CD4-positive, alpha-beta T cell treated with Interleukin-6 at 100 ng/mL for 8 hours (primary cell): ENCODE data around the gene PACC1.
"Not testable (repeated sequence)": the region's sequence is repeated elsewhere in the genome, so short reads cannot be mapped to it uniquely, and the experiment has no call there.

Experiments
- DNase-seq: peaks from one replicate; pipeline ENCODE4 v3.0.0-alpha.2; 2020; ENCODE audit warnings: mixed read lengths, low spot score

Gene PACC1

DNA sequence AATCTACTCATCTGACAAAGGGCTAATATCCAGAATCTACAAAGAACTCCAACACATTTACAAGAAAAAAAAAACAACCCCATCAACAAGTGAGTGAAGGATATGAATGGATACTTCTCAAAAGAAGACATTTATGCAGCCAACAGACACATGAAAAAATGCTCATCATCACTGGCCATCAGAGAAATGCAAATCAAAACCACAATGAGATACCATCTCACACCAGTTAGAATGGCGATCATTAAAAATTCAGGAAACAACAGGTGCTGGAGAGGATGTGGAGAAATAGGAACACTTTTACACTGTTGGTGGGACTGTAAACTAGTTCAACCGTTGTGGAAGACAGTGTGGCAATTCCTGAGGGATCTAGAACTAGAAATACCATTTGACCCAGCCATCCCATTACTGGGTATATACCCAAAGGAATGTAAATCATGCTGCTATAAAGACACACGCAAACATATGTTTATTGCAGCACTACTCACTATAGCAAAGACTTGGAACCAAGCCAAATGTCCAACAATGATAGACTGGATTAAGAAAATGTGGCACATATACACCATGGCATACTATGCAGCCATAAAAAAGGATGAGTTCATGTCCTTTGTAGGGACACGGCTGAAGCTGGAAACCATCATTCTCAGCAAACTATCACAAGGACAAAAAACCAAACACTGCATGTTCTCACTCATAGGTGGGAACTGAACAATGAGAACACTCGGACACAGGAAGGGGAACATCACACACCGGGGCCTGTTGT lies 18.8 kb downstream of the PACC1 start:
- DNase-seq = not testable (repeated sequence)

- DNase-seq = no peak
Measured at GRCh38 chr1:212388985-212389716, 25.5 kb downstream of the PACC1 start.

DNA sequence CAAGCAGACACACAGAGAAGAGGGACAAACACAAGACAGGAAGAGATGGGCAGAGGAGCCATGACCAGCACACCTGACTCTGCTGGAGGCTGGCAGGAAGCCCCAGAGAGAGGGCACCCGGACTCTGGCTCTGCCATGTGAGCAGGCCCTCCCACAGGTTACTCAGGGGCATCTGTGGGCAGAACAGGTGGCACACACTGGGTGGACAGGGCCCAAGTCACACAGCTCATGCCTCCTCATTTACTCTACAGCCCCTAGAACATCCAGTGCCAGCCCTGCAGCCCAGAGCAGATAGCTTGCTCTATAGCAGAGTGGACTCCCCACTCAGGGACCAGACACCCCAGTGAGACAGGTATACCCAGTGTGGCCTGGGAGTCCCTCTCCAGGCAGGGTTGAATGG lies 28.7 kb downstream of the PACC1 start:
- DNase-seq = no peak

DNA sequence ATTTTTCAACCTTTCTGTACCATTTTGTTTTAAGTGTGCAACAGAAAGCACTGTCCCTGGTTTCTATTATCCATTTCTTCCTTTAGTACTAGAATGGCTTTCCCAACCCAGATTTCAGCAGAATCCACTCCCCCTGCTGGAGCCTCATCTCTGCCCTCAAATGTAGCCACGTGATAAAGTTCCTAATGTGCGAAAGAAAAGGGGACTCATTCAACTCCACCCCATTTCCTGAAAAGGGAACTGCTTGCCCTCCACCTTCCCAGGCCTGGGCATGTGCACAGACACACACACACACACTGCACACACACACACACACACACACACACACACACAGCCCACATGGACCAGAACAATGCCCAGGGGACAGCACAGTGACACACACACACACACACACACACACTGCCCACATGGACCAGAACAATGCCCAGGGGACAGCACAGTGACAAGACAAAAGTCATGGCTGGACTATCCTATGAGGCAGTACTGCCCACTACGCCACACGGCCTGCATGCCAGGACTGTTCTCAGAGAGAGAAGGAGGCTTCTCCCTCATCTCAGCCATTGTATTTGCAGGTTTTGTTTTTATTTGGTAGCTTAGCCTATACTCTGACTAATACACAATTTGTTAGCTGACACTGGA lies 33.2 kb downstream of the PACC1 start:
- DNase-seq = no peak

DNA sequence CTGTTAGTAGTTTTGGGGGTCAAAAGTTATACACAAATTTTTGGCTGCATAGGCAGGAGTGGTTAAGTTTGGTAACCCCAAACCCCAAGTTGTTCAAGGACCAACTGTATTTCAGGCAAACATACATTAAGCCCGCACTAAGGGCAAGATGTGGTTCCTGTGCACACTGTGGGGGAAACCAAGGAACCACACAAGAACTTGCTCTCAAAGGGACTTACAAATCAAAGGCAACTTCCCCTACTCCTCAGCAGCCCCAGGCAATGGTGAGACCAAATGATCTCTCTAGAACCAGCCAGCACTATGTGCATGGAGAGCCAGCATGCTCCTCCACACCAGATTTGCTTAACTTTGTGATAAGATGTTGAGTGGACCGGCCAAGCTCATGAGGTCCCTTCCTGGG lies 35.3 kb downstream of the PACC1 start:
- DNase-seq = no peak

- DNase-seq = no peak
Measured at GRCh38 chr1:212377644-212378043, 37.0 kb downstream of the PACC1 start.

DNA sequence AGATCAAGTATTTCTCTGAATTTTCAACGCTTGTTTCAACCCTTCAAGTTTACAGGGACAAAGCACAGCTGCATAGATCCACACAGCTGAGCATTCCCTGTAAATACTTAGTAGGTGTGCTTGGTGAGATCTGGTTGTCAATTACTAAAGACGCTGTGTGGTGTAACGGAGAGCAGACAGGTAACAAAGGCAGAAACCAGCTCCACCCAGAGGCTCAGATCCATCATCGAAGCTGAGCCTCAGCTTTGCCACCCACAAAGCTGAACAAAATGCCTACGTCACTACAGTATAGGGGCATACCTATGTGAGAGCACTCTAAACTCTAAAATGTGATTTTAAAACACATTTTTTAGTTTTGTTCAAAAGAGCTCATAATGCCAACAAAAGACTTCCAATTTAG lies 38.7 kb downstream of the PACC1 start:
- DNase-seq = no peak

DNA sequence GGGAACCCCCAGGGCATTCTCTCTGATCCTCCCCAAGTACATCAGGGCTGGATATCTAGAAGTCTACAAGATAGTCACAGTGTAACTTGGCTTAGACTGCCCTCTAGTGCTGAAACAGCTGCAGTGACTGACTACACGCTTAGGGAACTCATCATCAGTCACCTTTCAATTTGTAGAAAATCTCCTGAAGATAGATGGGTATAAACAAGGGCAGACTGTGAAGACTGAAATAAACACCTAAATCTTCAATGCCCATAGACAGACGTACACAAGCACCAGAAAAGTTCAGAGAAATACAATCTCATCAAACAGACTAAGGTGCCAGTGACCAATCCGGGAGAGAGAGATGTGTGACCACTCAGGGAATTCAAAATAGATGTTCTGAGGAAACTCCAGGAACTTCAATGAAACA lies 46.6 kb downstream of the PACC1 start:
- DNase-seq = peak; percentile 44

DNA sequence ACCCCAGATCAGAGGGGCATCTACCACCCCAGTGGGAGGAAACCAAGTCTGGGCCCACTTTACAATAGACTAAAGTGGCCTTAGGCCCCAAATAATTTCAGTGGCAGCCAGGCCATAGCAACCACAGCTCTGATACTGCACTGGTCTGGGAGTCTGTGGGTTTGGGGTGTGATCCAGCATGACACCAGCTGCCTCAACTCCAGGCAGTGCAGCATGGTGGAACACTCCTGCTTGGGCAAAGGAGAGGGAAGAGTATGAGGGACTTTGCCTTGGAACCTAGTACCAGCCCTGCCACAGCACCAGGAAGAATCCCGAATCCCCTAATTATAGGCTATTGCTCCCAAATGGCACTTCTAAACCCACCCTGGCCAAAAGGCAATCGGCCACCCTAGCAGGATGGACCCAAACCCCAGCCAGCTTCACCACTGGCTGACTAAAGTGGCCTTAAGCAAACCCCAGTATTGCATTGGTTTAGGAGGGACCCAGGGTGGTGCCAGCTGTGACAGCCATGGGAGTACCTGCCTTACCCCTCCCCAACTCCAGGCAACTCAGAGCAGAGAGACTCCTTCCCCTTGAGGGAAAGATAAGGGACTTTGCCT lies 47.1 kb downstream of the PACC1 start:
- no peak for DNase-seq

DNA sequence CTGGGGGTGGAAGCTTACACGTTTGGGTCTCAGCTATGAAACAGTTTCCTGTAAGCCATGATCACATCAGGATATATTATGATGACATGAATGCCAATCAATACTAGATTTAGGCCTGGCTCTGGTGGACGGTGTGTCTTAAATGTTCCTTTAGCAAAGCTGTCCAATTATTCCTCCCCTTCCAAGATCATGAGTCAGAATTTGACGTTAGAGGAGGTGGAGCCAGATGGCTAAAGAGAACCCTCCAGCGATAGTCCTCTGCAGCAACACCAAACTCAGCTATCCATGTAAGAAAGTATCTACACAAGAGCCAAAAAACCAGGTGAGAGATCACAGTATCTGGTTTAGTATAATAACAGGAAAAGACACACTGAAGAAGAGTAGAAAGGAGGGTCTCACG lies 47.8 kb downstream of the PACC1 start:
- no peak for DNase-seq

DNA sequence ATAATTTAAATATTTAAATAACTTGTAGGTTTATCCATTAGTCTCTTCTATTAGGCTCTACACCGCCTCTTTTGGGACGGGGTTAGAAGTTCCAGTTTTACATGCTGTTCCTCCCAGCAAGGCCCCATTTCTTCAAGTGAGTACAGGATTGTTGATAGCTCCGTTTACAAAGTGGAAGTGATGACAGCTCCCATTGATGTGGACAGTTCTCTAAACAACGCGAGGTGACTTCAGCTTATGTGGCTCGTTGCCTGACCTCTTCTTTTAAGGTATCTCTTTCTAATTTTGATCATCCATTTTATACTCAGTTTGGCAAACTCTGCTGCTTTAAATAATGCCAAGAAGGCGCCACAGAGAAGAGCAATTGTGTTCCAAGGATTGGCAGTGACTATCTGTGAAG lies 49.7 kb downstream of the PACC1 start:
- no peak for DNase-seq

DNA sequence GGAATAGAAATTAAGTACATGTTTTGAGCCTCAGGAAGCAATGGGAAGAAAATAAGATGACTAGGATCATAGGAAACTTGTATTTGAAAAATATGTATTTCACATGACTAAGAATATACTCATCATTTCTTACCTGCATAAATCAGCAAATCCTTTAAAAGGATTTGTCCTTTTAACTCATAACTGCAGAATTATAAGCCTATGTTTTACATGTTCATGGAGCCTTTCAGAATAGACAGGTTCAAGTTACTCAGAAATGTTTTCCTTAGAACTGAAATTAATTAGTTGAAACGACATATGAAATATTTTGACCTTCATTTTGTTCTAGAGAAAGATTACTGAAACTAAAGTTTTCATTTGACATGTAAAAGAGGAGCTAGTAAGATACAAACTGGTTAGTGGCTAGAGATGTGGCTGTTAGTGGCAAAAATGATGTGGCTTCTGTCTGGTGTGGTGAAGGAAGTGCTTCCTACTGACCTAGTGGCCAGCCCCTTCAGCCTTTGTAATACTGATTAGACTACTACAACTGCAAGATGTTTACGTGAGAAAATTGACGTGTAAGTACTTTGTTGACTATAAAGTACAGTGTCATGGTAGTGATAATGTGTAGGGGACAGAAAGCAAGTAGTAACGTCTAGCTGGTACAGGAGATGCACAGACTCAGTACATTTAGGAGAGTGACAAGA lies 54.7 kb downstream of the PACC1 start:
- no peak for DNase-seq

DNA sequence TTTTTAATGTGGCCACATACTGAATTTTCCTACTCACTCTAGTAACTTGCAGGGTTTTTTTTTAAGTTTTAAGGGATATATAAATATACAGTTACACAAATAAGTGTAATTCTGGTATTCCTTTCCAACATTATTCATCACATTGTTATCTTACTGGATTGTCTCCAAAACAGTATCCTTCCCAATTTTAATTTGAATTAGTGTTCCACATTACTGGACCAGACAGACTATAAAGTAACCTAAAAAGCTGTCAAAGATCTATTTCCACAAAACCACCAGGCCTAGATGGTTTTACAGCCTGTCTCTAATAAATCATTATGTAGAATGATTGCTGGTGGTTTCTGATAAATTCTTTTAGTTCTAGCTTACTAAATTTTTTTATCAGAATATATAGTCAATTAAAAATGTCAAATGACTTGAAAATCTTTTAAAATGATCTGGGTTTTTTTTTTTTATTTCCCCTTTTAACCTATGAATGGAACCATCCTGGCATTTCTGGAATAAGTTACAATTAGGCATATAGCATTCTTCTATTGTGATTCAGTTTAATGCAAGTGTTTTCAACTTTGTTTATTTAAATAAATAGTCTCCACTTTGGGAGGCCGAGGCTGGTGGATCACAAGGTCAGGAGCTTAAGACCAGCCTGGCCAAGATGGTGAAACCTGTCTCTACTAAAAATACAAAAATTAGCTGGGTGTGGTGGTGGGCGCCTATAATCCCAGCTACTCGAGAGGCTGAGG lies 59.3 kb downstream of the PACC1 start:
- no peak for DNase-seq

DNA sequence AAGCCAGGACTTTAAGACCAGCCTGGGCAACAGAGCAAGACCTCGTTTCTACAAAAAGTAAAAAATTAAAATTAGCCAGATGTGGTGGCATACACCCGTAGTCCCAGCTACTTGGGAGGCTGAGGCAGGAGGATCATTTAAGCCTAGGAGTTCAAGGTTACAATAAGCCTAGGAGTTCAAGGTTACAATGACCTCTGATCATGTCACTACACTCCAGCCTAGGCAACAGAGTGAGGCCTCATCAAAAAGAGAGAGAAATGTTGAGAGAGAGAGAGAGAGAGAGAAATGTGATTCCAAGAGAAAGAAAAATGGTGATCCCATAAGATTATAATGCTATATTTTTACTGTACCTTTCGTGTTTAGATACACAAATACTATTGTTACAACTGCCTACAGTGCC lies 60.2 kb downstream of the PACC1 start:
- no peak for DNase-seq

DNA sequence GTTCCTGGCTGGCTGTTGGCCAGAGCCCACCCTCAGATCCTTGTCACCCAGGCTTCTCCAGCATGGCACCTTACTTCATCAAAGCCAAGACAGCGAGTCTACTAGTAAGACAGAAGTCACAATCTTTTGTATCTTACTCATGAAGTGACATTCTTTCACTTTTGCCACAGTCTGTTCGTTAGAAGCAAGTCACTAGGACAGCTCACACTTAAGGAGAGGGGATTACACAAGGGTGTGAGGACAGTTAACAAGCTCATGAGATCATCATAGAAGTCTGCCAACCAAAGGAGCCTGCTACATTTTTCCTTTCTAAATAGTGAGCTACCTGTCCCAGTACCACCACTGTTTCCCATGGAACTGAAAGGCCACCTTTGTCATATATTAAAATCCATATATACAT lies 61.5 kb downstream of the PACC1 start:
- no peak for DNase-seq

GRCh38 chr1:212351588-212352362 lies 62.9 kb downstream of the PACC1 start:
- DNase-seq = no peak

- no peak for DNase-seq
Measured at GRCh38 chr1:212346601-212347000, 68.1 kb downstream of the PACC1 start.

DNA sequence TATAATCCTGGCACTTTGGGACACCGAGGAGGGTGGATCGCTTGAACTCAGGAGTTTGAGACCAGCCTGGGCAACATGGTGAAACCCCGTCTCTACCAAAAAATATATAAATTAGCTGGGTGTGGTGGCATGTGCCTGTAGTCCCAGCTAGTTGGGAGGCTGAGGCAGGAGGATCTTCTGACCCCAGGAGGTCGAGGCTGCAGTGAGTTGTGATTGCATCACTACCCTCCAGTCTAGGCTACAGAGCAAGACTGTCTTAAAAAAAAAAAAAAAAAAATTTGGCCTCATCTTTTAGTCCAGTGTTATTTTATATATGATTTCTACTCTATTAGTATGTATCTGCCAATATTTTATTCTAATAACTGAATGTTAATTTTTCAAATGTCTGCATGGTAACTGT lies 69.8 kb downstream of the PACC1 start:
- no peak for DNase-seq

DNA sequence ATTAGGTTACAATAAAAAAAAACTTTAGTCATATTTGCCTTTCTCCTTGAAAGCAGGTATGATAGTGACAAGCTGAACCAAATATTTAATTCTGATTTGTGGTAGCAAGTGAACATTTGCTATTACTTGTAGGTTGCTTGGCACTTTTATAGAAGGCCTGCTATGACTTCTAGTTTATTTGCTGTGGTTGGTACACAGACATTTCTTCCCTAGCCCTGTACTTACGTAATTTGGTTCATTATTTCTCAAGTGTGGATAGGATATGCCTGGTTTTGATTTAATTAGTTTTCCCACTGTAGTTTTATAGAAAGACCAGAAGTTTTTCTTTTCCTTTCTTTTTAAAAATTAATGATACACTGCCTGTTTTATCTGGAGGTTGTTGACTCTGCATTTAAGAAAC lies 73.6 kb downstream of the PACC1 start:
- no peak for DNase-seq

- no peak for DNase-seq
Measured at GRCh38 chr1:212329105-212329504, 85.6 kb downstream of the PACC1 start.

GRCh38 chr1:212328248-212328647 lies 86.4 kb downstream of the PACC1 start:
- DNase-seq = no peak
